Hematopoietic multipotent progenitor cell treated with erythropoietin and hydrocortisone succinate and interleukin-3 and kit ligand, for 17 days (in vitro differentiated cells): ENCODE measurements around the gene FITM1.

ENCODE experiments used
- DNase-seq: peaks from one replicate; pipeline ENCODE4 v3.0.0-alpha.2; 2015; ENCODE audit warnings: low spot score

The FITM1 gene

DNA sequence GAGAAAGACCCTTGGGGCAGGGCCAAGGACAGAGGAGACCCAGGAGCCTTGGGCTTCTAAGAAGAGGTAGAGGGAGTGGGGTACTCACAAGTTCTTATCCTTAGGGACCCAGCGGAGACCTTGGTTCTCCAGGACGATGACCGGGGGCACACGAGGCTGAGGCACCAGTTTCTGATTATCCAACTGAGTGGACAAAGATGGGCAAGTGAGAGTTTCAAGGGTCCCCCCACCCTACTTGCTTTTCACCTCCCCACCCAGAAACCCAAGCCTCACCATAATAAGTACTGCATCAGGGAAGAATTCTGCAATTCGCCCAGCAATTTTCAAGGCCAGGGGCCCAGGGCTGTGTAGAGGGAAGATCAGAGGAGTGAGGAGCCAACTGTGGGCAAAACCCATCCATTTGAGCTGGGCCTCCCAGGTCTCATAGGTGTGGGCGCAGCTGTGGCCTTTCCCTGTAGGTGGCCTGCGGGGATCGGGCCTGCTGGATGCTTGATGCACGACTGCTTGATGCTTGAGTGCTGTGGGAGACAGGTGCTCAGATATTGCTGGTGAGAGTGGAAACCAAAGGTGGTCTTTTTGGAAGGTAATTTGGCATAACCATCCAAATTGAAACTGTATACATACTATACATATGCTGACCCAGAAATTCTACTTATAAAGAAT lies 8.9 kb downstream of the FITM1 start:
- DNase-seq = no peak

DNA sequence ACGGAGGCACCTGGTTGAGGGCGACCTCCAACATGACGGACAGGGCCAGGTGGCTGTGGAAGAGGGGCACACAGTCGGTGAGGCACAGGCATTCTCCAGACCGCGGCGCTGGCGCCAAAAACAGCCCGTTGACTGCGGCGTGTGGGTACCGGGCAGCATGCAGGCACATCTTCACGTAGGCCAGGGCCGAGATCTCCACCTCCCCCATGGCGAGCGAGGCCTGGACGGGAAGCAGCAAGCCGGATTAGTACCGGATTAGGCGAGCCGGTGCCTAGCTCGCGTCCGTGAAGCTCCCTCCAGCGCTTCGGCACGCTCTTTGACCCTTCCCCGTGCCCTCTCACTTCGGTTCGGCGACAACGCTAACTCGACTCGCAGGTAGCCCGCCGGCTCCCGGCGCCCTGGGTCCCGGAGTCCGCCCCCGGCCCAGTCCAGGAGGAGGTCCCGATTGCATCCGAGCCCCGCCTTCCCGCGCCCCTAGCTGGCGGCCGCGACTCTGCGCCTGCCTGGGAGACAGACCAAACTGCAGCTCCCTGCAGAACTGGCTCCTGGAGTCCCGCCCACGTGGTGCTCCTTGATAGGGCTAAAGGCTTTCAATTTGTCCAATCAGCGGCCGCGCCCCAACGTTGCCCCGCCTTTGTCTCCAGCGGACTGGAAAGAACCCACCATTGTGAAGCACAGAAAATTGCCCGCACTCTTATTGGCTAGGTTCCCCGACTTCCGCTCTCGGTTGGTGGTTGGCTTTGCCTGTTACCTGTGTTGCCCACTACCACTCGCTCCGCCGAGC lies 10.8 kb downstream of the FITM1 start, which contains the start of gene EMC9:
TSS of gene EMC9 (minus strand) at position 495 of the 784 bp plus-strand sequence. CDS start at position 208, 287 bp downstream.
- DNase-seq = peak; percentile 98

DNA sequence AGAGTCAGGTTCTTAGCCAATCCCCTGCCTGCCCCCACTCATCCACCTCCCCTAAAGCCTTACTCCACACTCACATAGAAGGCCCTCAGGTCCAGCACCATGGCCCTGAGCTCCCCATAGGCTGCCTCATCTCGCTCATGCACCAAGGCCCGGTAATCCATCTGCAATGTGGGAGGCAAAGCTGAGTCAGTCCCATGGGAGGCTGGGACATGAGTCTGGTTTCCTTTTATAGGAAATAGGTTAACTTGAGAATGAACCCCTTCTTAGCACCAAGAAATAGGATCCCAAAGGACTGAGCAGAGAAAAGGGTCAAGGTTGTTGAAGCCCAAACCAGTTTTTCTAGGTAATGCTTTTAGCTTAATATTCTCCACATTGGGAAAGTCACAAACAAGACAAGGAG lies 13.1 kb downstream of the FITM1 start:
- no peak for DNase-seq

DNA sequence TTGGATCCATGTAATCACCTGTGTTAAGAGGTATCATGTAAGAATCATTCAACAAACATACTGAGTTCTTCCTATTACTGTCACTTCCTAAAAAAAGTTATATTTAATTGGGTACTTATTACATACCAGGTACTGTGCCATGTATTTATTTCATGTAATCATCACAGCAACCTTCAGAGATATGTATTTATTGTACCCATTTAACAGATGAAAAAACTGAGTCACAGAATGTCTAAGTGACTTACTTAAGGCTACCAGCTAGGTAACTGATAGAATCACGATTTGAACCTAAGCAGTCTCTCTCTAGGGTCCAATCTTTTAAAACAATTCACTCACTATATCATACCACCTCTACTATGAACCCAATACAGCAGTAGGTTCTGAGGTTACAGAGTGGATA lies 14.0 kb downstream of the FITM1 start:
- no peak for DNase-seq

DNA sequence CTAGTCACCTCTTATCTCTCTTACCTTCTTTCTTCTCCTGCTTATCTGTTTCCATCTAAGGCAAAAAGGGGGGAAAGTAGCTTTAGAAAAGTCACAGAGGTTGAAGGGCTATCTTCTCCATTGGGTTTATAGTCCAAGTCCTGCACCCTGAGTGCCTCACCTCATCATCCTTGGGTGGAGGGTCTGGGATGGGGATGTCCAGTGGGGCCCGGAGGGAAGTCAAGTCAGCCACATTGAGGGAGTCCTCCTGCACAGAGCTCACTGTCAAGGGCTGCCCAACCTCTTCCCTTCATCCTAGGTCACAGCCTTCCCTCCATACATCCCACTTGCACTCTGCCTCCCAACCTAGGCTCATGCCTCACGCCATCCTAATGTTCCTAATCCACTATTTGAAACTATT lies 14.8 kb downstream of the FITM1 start:
- DNase-seq = no peak

- no peak for DNase-seq
Measured at GRCh38 chr14:24145690-24146452, 15.4 kb downstream of the FITM1 start.

DNA sequence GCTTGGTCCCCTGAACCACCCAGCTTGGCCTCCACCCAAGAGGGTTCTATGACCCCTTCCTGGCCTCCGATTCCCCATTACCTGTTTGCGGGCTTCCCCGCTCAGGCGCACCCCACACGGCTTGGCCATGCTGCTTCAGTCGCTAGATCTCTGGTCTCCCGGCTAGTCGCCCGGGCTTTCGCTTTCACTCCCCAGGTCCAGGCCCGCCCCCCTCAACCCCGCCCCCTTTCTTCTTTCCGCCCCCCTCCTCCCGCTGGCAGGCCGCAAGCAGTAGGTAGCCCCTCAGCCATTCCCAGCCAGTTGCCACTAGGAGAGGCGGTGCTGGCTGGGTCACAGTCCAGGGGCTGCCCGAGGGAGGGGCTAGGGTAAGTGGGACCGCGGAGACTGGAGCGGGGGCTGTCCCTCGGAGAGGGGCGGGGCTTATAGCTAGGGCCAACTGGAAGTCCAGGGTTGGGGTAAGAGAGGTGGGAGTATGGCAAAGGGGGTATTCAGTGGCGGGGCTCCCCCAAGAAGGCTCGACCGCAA lies 16.1 kb downstream of the FITM1 start, which contains the start of gene PSME2:
TSS of gene PSME2 (minus strand) at position 158 of the 525 bp plus-strand sequence. CDS start at position 129, 29 bp downstream.
- peak; percentile 85 for DNase-seq

DNA sequence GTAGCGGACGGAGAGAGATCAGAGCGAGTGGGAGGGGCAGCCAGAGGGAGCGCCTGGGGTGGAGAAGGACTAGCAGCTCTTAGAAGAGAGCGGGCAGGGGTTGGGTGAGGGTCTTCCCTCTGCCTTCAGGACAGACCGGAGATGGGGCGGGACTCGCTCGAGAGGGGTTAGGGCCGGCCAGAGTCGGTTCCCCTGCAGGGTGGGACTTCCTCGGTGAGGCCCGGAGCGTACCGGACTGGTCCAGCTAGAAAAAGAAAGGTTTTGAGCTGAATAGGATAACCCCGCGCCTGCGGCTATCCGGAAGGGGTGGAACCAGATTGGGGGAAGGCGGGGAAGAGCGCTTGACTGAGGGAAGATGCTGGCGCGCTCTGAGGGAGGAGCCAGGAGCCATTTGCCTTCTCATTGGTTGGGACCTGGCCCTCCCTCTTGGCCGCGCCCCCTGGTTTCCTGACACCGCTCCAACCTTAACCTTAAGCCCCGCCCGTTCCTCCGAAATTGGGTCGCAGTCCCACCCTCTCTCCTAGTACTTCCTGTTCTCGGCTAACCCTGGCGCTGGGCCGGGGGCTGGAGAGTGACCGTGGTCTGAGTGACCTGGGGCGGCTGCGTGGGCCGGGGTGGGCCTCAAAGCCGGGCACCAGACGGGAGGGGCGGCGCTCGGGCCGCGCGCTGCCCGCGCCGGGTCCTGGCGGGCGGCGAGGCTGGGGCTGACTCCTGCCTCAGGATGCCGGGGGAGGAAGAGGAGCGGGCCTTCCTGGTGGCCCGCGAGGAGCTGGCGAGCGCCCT lies 16.7 kb downstream of the FITM1 start, which contains the start of gene RNF31:
TSS of gene RNF31 (plus strand) at position 521 of the 783 bp plus-strand sequence. CDS start at position 722, 201 bp downstream.
- DNase-seq = peak; percentile 98

- no peak for DNase-seq
Measured at GRCh38 chr14:24147761-24148428, 17.4 kb downstream of the FITM1 start.

DNA sequence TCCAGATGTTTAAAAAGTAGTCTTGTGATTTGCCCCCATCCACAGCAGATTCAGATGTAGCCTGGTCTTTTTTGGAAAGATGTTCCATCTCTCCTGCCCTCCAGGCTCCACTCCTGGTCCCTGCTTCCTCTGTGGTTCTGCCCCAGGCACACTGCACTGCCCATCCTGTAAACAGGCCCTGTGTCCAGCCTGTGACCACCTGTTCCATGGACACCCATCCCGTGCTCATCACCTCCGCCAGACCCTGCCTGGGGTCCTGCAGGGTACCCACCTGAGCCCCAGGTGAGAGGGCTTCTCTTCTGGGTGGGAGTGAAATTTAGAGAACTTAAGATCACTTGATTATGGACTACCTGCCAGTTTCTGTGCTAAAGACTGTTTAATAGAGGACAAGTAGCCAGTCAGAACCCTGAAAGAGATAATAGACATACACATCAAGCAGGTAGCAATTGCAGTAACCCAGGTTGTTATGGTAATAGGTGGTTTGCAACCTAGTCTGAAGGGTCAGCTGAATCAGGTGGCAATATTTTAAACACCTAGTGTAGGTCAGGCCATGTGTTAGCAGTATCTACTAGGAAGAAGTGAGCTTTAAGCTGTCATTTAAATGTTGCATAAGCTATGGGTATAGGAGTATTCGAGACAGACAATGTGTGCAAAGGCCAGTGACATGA lies 19.0 kb downstream of the FITM1 start:
- no peak for DNase-seq

- DNase-seq = no peak
Measured at GRCh38 chr14:24150061-24150460, 19.6 kb downstream of the FITM1 start.

GRCh38 chr14:24150567-24150966 lies 20.1 kb downstream of the FITM1 start:
- DNase-seq = no peak

GRCh38 chr14:24150993-24151392 lies 20.5 kb downstream of the FITM1 start:
- DNase-seq = no peak

DNA sequence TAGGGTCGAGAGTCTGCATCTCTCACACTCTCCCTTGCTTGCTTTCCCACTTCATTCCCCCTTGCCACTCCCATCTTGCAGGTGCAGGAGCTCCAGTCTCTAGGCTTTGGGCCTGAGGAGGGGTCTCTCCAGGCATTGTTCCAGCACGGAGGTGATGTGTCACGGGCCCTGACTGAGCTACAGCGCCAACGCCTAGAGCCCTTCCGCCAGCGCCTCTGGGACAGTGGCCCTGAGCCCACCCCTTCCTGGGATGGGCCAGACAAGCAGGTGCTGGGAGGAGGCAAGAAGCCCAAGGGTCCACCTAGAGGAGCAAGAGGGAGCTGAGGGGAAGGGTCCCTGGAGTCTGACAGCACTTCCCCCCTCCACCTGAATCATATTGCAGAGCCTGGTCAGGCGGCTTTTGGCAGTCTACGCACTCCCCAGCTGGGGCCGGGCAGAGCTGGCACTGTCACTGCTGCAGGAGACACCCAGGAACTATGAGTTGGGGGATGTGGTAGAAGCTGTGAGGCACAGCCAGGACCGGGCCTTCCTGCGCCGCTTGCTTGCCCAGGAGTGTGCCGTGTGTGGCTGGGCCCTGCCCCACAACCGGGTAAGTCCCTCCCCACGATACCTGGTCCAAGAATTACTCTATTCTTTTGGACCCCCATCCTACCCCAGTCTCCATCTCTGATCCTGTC lies 21.1 kb downstream of the FITM1 start:
- DNase-seq = no peak

DNA sequence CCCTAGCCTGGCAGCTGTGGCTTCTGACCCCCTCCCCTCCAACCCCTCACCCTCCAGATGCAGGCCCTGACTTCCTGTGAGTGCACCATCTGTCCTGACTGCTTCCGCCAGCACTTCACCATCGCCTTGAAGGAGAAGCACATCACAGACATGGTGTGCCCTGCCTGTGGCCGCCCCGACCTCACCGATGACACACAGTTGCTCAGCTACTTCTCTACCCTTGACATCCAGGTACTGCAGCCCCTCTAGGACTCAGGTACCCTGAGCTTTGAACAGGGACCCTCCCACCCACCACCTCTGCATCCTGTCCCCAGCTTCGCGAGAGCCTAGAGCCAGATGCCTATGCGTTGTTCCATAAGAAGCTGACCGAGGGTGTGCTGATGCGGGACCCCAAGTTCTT lies 24.6 kb downstream of the FITM1 start:
- DNase-seq = no peak

DNA sequence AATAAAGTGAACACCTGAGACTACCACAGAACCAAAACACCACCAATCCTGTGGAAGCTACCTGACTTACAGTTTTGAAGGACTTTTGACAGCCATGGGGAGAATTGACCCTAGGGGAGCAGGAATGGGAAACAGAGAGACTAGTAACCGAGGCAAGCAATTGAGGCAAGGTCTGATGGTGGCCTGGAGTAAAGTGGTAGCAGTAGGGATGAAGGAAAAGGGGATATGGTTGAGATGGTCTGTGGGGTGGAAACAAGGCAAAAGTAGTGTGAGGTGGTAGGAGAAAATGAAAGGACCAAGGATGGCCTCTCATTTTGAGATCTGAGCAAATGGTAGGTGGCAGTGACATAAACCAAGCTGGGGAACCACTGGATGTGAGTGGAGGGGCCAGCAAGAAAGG lies 26.4 kb downstream of the FITM1 start:
- DNase-seq = no peak

DNA sequence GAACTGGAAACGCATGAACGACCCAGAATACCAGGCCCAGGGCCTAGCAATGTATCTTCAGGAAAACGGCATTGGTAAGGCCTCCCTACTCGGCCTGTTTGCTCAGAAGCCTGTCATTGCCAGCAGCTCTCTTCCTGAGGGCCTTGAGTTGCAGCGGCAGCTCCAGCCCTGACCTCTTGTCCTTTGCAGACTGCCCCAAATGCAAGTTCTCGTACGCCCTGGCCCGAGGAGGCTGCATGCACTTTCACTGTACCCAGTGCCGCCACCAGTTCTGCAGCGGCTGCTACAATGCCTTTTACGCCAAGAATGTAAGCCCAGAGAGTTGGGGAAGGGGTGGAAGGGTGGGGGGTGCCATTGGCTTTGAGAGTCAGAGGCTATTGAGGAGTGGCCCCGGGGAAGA lies 26.9 kb downstream of the FITM1 start:
- DNase-seq = no peak

DNA sequence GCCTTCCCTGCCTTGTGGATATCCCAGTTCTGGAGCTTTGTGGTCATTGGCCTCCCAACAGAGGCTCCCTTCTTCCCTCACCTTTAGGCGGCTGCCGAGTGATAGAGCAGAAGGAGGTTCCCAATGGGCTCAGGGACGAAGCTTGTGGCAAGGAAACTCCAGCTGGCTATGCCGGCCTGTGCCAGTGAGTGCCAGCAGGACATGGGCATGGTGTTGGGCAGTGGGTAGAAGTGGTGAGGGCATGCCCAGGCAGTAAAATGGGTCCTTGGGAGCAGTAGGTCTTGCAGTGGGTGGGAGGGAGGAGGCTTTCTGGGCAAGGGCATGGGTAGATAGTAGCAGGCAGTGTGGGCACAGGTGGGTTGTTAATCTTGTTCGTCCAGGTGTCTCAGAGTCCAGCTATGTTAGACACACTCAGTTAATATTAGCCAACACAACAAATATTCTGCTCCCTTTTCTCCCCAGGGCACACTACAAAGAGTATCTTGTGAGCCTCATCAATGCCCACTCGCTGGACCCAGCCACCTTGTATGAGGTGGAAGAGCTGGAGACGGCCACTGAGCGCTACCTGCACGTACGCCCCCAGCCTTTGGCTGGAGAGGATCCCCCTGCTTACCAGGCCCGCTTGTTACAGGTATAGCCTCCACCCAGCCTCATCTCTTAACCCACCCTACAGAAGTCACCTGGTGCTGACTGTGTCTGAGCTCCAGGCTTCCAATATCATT lies 29.5 kb downstream of the FITM1 start:
- no peak for DNase-seq

GRCh38 chr14:24160499-24160849 lies 30.0 kb downstream of the FITM1 start:
- DNase-seq = no peak
